HCT116 (cell line): ENCODE results near the gene KCNQ1OT1. TPM values are rescaled to one million over a fixed set of nuclear protein-coding genes. Genes with fewer than 3 reads are reported as not detected.

Experiments used
- ATAC-seq: fragments of 200-7000 bp; cut with Tn5 transposase; 2 replicates; pipeline ENCODE4 v1.9.1; 2020; ENCODE audit warnings: mild to moderate bottlenecking, moderate library complexity
- BruUV-seq: library from RNA; stranded (reverse); fragments of 400-500 nt; replicated peaks from 2 replicates; lab custom pipeline; 2021; lab: Mats Ljungman, UMichigan
- CTCF ChIA-PET: fragments of 300-600 bp; sonication (Branson Sonifier 250); formaldehyde crosslinking; loops from one replicate; lab custom pipeline; 2021; ENCODE audit warnings: antibody characterized with exemption; lab: Charles Lee
- POLR2A ChIA-PET: fragments of 300-600, 350-600 bp; sonication (Branson Sonifier 250); formaldehyde crosslinking; loops from one replicate; lab custom pipeline; 2021; ENCODE audit warnings: antibody characterized with exemption; lab: Charles Lee
- RAD21 ChIA-PET, 2 experiments: fragments of 300-600 bp; sonication (Branson Sonifier 250); formaldehyde crosslinking; loops; one replicate each; lab custom pipeline; 2023; ENCODE audit warnings: low total read pairs in 2 of 2; ENCODE audit not compliant: uncharacterized antibody in 2 of 2, unreplicated experiment in 2 of 2, low non-redundant PET in 1 of 2; lab: Charles Lee
- DNase-seq: peaks from one replicate; pipeline ENCODE4 v3.0.0-alpha.2; 2010; ENCODE audit warnings: low read depth, low spot score
- H2AFZ ChIP-seq: fragments of 200-600 bp; shearing (Covaris generic), sonication (generic); 2 replicates; pipeline ENCODE4 v1.6.1; 2017; ENCODE audit warnings: low read depth, mixed run types, mixed read lengths, antibody characterized with exemption, low read length; ENCODE audit not compliant: poor library complexity, severe bottlenecking
- H3K27ac ChIP-seq: 2 replicates; pipeline ENCODE4 v1.5.1; 2012; ENCODE audit warnings: low read depth, low read length
- H3K27me3 ChIP-seq: fragments of 200-600 bp; sonication (generic); 2 replicates; pipeline ENCODE4 v1.6.1; 2016; ENCODE audit warnings: mixed run types, low read length, mixed read lengths; ENCODE audit not compliant: insufficient read depth
- H3K36me3 ChIP-seq, 2 experiments: fragments of 200-500 bp in 1 of 2; fragments of 200-600 bp in 1 of 2; sonication (Bioruptor generic) in 1 of 2; sonication (generic) in 1 of 2; 2 replicates each; pipeline versions ENCODE4 v1.5.1 to v1.6.1; 2014 to 2016; ENCODE audit warnings: low read length in 2 of 2, inconsistent platforms in 1 of 2, mixed read lengths in 1 of 2, mixed run types in 1 of 2; ENCODE audit not compliant: insufficient read depth in 2 of 2, control insufficient read depth in 1 of 2
- H3K4me1 ChIP-seq, 2 experiments: fragments of 200-600 bp in 1 of 2; sonication (generic) in 1 of 2; 2 replicates each; pipeline versions ENCODE4 v1.5.1 to v1.6.1; 2012 to 2017; ENCODE audit warnings: low read length in 2 of 2, inconsistent platforms in 1 of 2, mild to moderate bottlenecking in 1 of 2, mixed read lengths in 1 of 2, mixed run types in 1 of 2, moderate library complexity in 1 of 2; ENCODE audit not compliant: insufficient read depth in 2 of 2, control insufficient read depth in 1 of 2
- H3K4me2 ChIP-seq: fragments of 200-600 bp; sonication (generic); 2 replicates; pipeline ENCODE4 v1.6.1; 2017; ENCODE audit warnings: mixed run types, low read length, mixed read lengths
- H3K4me3 ChIP-seq, 2 experiments: fragments of 200-600 bp in 1 of 2; sonication (generic) in 1 of 2; replicated peaks in 1 of 2; 2 replicates each; pipeline ENCODE4 v1.5.1; 2011 to 2016; ENCODE audit warnings: low read length in 2 of 2, control low read depth in 1 of 2, low read depth in 1 of 2, mild to moderate bottlenecking in 1 of 2, mixed read lengths in 1 of 2, mixed run types in 1 of 2
- H3K79me2 ChIP-seq: fragments of 200-600 bp; sonication (generic); 2 replicates; pipeline ENCODE4 v1.6.1; 2017; ENCODE audit warnings: mild to moderate bottlenecking, mixed run types, low read length, moderate library complexity, mixed read lengths; ENCODE audit not compliant: insufficient read depth
- H3K9ac ChIP-seq: fragments of 200-600 bp; sonication (generic); 2 replicates; pipeline ENCODE4 v1.6.1; 2016; ENCODE audit warnings: low read length, mixed read lengths
- H3K9me2 ChIP-seq: fragments of 200-600 bp; sonication (generic), shearing (Covaris generic); 2 replicates; pipeline ENCODE4 v1.6.1; 2017; ENCODE audit warnings: mixed run types, mild to moderate bottlenecking, moderate library complexity; ENCODE audit not compliant: insufficient read depth
- H3K9me3 ChIP-seq, 2 experiments: fragments of 200-500 bp in 1 of 2; fragments of 200-600 bp in 1 of 2; sonication (Bioruptor generic) in 1 of 2; sonication (generic) in 1 of 2; 2 replicates each; pipeline ENCODE4 v1.6.1; 2014 to 2017; ENCODE audit warnings: low read length in 2 of 2, mixed read lengths in 2 of 2, inconsistent platforms in 1 of 2, low read depth in 1 of 2, mild to moderate bottlenecking in 1 of 2, mixed run types in 1 of 2, moderate library complexity in 1 of 2; ENCODE audit not compliant: control insufficient read depth in 1 of 2, insufficient read depth in 1 of 2
- H4K20me1 ChIP-seq: fragments of 200-600 bp; sonication (generic), shearing (Covaris generic); 2 replicates; pipeline ENCODE4 v1.6.1; 2017; ENCODE audit warnings: mixed run types, mild to moderate bottlenecking, moderate library complexity; ENCODE audit not compliant: insufficient read depth
- ATF3 ChIP-seq: IDR thresholded peaks from 2 replicates; pipeline ENCODE4 v1.6.1; 2012
- CBX3 ChIP-seq: IDR thresholded peaks from 2 replicates; pipeline ENCODE4 v1.6.1; 2012; ENCODE audit warnings: low read depth
- CTCF ChIP-seq, 3 experiments: fragments of 200-600 bp in 1 of 3; sonication (generic) in 1 of 3; IDR thresholded peaks in 2 of 3; conservative IDR thresholded peaks in 1 of 3; 2 replicates each; pipeline ENCODE4 v1.5.1; 2012 to 2017; ENCODE audit warnings: low read depth in 2 of 3, low read length in 2 of 3, antibody characterized with exemption in 1 of 3, borderline replicate concordance in 1 of 3, control low read depth in 1 of 3, mild to moderate bottlenecking in 1 of 3, mixed read lengths in 1 of 3, mixed run types in 1 of 3, moderate library complexity in 1 of 3; ENCODE audit not compliant: insufficient read depth in 1 of 3
- EGR1 ChIP-seq: IDR thresholded peaks from 2 replicates; pipeline ENCODE4 v1.6.1; 2012; ENCODE audit warnings: low read depth
- EZH2 ChIP-seq: fragments of 200-600 bp; sonication (generic); IDR thresholded peaks from 2 replicates; pipeline ENCODE4 v1.6.1; 2017; ENCODE audit warnings: antibody characterized with exemption, mixed run types
- EZH2phosphoT487 ChIP-seq: fragments of 200-600 bp; IDR thresholded peaks from 2 replicates; pipeline ENCODE4 v1.6.1; 2018; ENCODE audit warnings: antibody characterized with exemption, borderline replicate concordance
- FOSL1 ChIP-seq: IDR thresholded peaks from 2 replicates; pipeline ENCODE4 v1.6.1; 2012; ENCODE audit warnings: low read depth
- JUND ChIP-seq: IDR thresholded peaks from 2 replicates; pipeline ENCODE4 v1.6.1; 2012
- MAX ChIP-seq: IDR thresholded peaks from 2 replicates; pipeline ENCODE4 v1.6.1; 2012
- POLR2A ChIP-seq: IDR thresholded peaks from 2 replicates; pipeline ENCODE4 v1.7.0; 2011; ENCODE audit warnings: borderline replicate concordance; ENCODE audit not compliant: insufficient read depth, insufficient read length; ENCODE audit errors: extremely low read depth
- REST ChIP-seq: IDR thresholded peaks from 2 replicates; pipeline ENCODE4 v1.6.1; 2012; ENCODE audit warnings: low read depth
- SP1 ChIP-seq: IDR thresholded peaks from 2 replicates; pipeline ENCODE4 v1.6.1; 2012; ENCODE audit warnings: low read depth
- SRF ChIP-seq: IDR thresholded peaks from 2 replicates; pipeline ENCODE4 v1.6.1; 2012; ENCODE audit warnings: low read depth
- TCF7L2 ChIP-seq: IDR thresholded peaks from 2 replicates; pipeline ENCODE4 v1.7.0; 2011; ENCODE audit warnings: borderline replicate concordance, inconsistent platforms; ENCODE audit not compliant: insufficient read depth, insufficient read length; ENCODE audit errors: extremely low read depth
- ZBTB33 ChIP-seq: IDR thresholded peaks from 2 replicates; pipeline ENCODE4 v1.6.1; 2011; ENCODE audit warnings: mild to moderate bottlenecking, low read length, moderate library complexity; ENCODE audit not compliant: insufficient replicate concordance; ENCODE audit errors: extremely low read depth
- ZFX ChIP-seq: fragments of 450-650 bp; IDR thresholded peaks from 2 replicates; pipeline ENCODE4 v1.6.1; 2017
- ZNF274 ChIP-seq: fragments of 200-500 bp; sonication (Bioruptor generic); IDR thresholded peaks from 2 replicates; pipeline ENCODE4 v1.6.1; 2014; ENCODE audit warnings: mild to moderate bottlenecking, low read depth, low read length, inconsistent platforms
- intact Hi-C: fragments of 100-400 bp; cut with micrococcal nuclease; formaldehyde crosslinking; loops from 2 replicates; pipeline ENCODE4 v1.10.0; 2022
- total RNA-seq: library from RNA; stranded (reverse); gene quantifications from one replicate; pipeline ENCODE4 v1.2.1, GENCODE V29; 2021; ENCODE audit not compliant: unreplicated experiment

Gene KCNQ1OT1
- total RNA-seq, 1 experiment from 2014 or later: 1.1 TPM

GRCh38 chr11:2667940-2668339 is 31.9 kb downstream of the KCNQ1OT1 start:
- H3K27me3 ChIP-seq: no peaks in the 10 kb centered on the region
- CTCF ChIA-PET: no interaction called here
- no peak overlapping the region for H3K27ac ChIP-seq
- intact Hi-C loops: no loop called here
- no peaks in the 10 kb centered on the region for H4K20me1 ChIP-seq
- H3K4me1 ChIP-seq: no peaks in the 10 kb centered on the region
- no peak for DNase-seq
- H3K9me3 ChIP-seq: no peaks in the 10 kb centered on the region
- TSS peak; percentile 14 for BruUV-seq
- H3K4me2 ChIP-seq: no peak overlapping the region
- H3K9me2 ChIP-seq: no peaks in the 10 kb centered on the region
- no peaks in the 10 kb centered on the region for H3K79me2 ChIP-seq
- RAD21 ChIA-PET: no interaction called here
- POLR2A ChIA-PET: no interaction called here
- H2AFZ ChIP-seq: no peak overlapping the region
- no peak for ATAC-seq
- no peak overlapping the region for H3K4me3 ChIP-seq
- H3K9ac ChIP-seq: no peak overlapping the region
- H3K36me3 ChIP-seq: no peaks in the 10 kb centered on the region
- TF ChIP-seq ZNF274 (no peak), JUND (no peak), CBX3 (no peak), EZH2 (no peak), REST (no peak), ZFX (no peak), SP1 (no peak), EGR1 (no peak), ATF3 (no peak), EZH2phosphoT487 (no peak), POLR2A (no peak), TCF7L2 (no peak), FOSL1 (no peak), ZBTB33 (no peak), SRF (no peak), CTCF (IDR thresholded peaks at IDR 0.05 in 2 of 3, conservative IDR thresholded peaks at IDR 0.05 in 1 of 3; ENCODE audit: borderline replicate concordance in 1 of 3, insufficient read depth in 1 of 3, low read depth in 2 of 3, low read length in 2 of 3) (no peak), MAX (no peak)
- TF ChIP-seq, all 23 proteins: peak for 0
